Endothelial cell of umbilical vein (primary cell): ENCODE results near the gene DPH2. TPM values are rescaled to one million over a fixed set of nuclear protein-coding genes. Genes with fewer than 3 reads are reported as not detected.

Experiments used
- BruUV-seq: library from RNA; stranded (reverse); fragments of 400-500 nt; replicated peaks from 2 replicates; lab custom pipeline; 2021; lab: Mats Ljungman, UMichigan
- CTCF ChIA-PET: fragments of 300-600, 350-600 bp; sonication (Branson Sonifier 250); formaldehyde crosslinking; loops from one replicate; lab custom pipeline; 2021; ENCODE audit warnings: antibody characterized with exemption, inconsistent platforms; lab: Charles Lee
- POLR2A ChIA-PET: fragments of 300-600, 350-600 bp; sonication (Branson Sonifier 250); formaldehyde crosslinking; loops from one replicate; lab custom pipeline; 2021; ENCODE audit warnings: antibody characterized with exemption, inconsistent platforms; lab: Charles Lee
- DNase-seq: peaks from one replicate; pipeline ENCODE4 v3.0.0-alpha.2; 2011; ENCODE audit warnings: low read depth, low spot score
- FAIRE-seq: peaks from 2 replicates; lab custom pipeline; 2011; peaks lifted over from hg19 to GRCh38; lab: Jason Lieb, UNC
- H2AFZ ChIP-seq: 2 replicates; pipeline ENCODE4 v1.6.0; 2012; ENCODE audit warnings: low read depth, low read length, control low read depth, inconsistent platforms
- H3K27ac ChIP-seq: 2 replicates; pipeline ENCODE4 v1.5.1; 2011; ENCODE audit warnings: low read depth, mild to moderate bottlenecking, control low read depth, low read length, moderate library complexity; ENCODE audit not compliant: insufficient read depth
- H3K27me3 ChIP-seq, 2 experiments: 2 replicates each; pipeline versions ENCODE4 v1.6.0 to v1.6.1; 2011; ENCODE audit warnings: low read length in 2 of 2, mixed read lengths in 1 of 2; ENCODE audit not compliant: control insufficient read depth in 2 of 2, insufficient read depth in 2 of 2
- H3K36me3 ChIP-seq, 2 experiments: 2 replicates in 1 of 2; 3 replicates in 1 of 2; pipeline ENCODE4 v1.5.1; 2011; ENCODE audit warnings: low read length in 2 of 2, mild to moderate bottlenecking in 1 of 2, moderate library complexity in 1 of 2; ENCODE audit not compliant: control insufficient read depth in 2 of 2, insufficient read depth in 2 of 2; ENCODE audit errors: extremely low read depth in 1 of 2
- H3K4me1 ChIP-seq: 3 replicates; pipeline ENCODE4 v1.5.1; 2011; ENCODE audit warnings: mild to moderate bottlenecking, low read length; ENCODE audit not compliant: control insufficient read depth, insufficient read depth; ENCODE audit errors: extremely low read depth
- H3K4me2 ChIP-seq: 2 replicates; pipeline ENCODE4 v1.6.1; 2011; ENCODE audit warnings: low read length, control low read depth, mixed read lengths; ENCODE audit not compliant: insufficient read depth
- H3K4me3 ChIP-seq, 3 experiments: fragments of 200-600 bp in 1 of 3; sonication (generic), shearing (Covaris generic) in 1 of 3; replicated peaks in 1 of 3; 2 replicates each; pipeline ENCODE4 v1.5.1; 2011 to 2016; ENCODE audit warnings: control low read depth in 3 of 3, low read length in 3 of 3, mild to moderate bottlenecking in 2 of 3, inconsistent platforms in 1 of 3, low read depth in 1 of 3, moderate library complexity in 1 of 3; ENCODE audit not compliant: insufficient read depth in 1 of 3
- H3K79me2 ChIP-seq: 2 replicates; pipeline ENCODE4 v1.6.0; 2012; ENCODE audit warnings: low read length, inconsistent platforms; ENCODE audit not compliant: control insufficient read depth, insufficient read depth
- H3K9ac ChIP-seq: replicated peaks from 2 replicates; pipeline ENCODE3; 2011; ENCODE audit warnings: low read length, control low read depth; ENCODE audit not compliant: insufficient read depth; ENCODE audit errors: extremely low read depth
- H3K9me1 ChIP-seq: replicated peaks from 3 replicates; pipeline ENCODE4 v1.6.0; 2011; ENCODE audit warnings: mild to moderate bottlenecking, low read length; ENCODE audit not compliant: control insufficient read depth, insufficient read depth; ENCODE audit errors: extremely low read depth
- H3K9me3 ChIP-seq: replicated peaks from 2 replicates; pipeline ENCODE4 v1.5.1; 2012; ENCODE audit warnings: low read length, inconsistent platforms; ENCODE audit not compliant: control insufficient read depth, insufficient read depth
- H4K20me1 ChIP-seq: replicated peaks from 2 replicates; pipeline ENCODE3; 2011; ENCODE audit warnings: mild to moderate bottlenecking, low read length; ENCODE audit not compliant: control insufficient read depth, insufficient read depth; ENCODE audit errors: extremely low read depth
- CTCF ChIP-seq, 2 donors: IDR thresholded peaks; 1 replicate in 1 of 2; 2 replicates in 1 of 2; pipeline ENCODE4 v1.5.1; 2011; ENCODE audit warnings: low read length in 2 of 2, mild to moderate bottlenecking in 2 of 2, moderate library complexity in 2 of 2, control low read depth in 1 of 2, inconsistent platforms in 1 of 2, low read depth in 1 of 2; ENCODE audit not compliant: insufficient read depth in 1 of 2; ENCODE audit errors: extremely low read depth in 1 of 2
- EZH2 ChIP-seq: IDR thresholded peaks from 2 replicates; pipeline ENCODE4 v1.6.1; 2012; ENCODE audit warnings: borderline replicate concordance, low read depth, mild to moderate bottlenecking, moderate library complexity, low read length, inconsistent platforms; ENCODE audit not compliant: severe bottlenecking
- FOS ChIP-seq: IDR thresholded peaks from 2 replicates; pipeline ENCODE4 v1.6.1; 2011; ENCODE audit warnings: mild to moderate bottlenecking, low read length, moderate library complexity, borderline replicate concordance; ENCODE audit not compliant: insufficient read depth
- GATA2 ChIP-seq: IDR thresholded peaks from 2 replicates; pipeline ENCODE4 v1.7.0; 2011; ENCODE audit warnings: low read depth, mild to moderate bottlenecking, moderate library complexity, mixed read lengths, low read length; ENCODE audit not compliant: insufficient read length, insufficient read depth
- JUN ChIP-seq: IDR thresholded peaks from 2 replicates; pipeline ENCODE4 v1.6.1; 2011; ENCODE audit warnings: borderline replicate concordance, low read depth; ENCODE audit not compliant: insufficient read length, insufficient read depth
- MAX ChIP-seq: IDR thresholded peaks from 2 replicates; pipeline ENCODE4 v1.6.1; 2011; ENCODE audit not compliant: insufficient read depth, insufficient read length
- MYC ChIP-seq: IDR thresholded peaks from one replicate; pipeline ENCODE4 v1.6.1; 2011; ENCODE audit warnings: mild to moderate bottlenecking, low read depth, low read length
- POLR2A ChIP-seq: IDR thresholded peaks from 2 replicates; pipeline ENCODE4 v1.6.1; 2012; ENCODE audit warnings: low read depth, mild to moderate bottlenecking, control low read depth, low read length
- POLR2AphosphoS5 ChIP-seq: IDR thresholded peaks from 2 replicates; pipeline ENCODE4 v1.6.1; 2012; ENCODE audit warnings: low read depth, mild to moderate bottlenecking, control low read depth, low read length, moderate library complexity; ENCODE audit not compliant: insufficient read depth
- dilution Hi-C: fragments of 300-500 bp; cut with MboI; formaldehyde crosslinking; loops from one replicate; pipeline ENCODE4 v1.15.0; 2019; ENCODE audit warnings: low sequenced_read_pairs; ENCODE audit not compliant: extremely low pct_ligation_motif_present
- intact Hi-C: fragments of 100-400 bp; cut with micrococcal nuclease; formaldehyde crosslinking; loops from one replicate; pipeline ENCODE4 v1.10.0; 2022
- polyA plus RNA-seq, 4 experiments: library from polyadenylated mRNA; depleted of rRNA in 3 of 4; stranded (reverse) in 3 of 4; unstranded in 1 of 4; fragments of >200 nt; gene quantifications; 2 replicates each; pipeline versions ENCODE4 v1.2.1 to v1.2.3, GENCODE V29; 2011 to 2012; ENCODE audit warnings: missing spikeins in 1 of 4
- total RNA-seq: library from RNA; stranded (reverse); gene quantifications from 2 replicates; pipeline ENCODE4 v1.2.3, GENCODE V29; 2021

The DPH2 gene
- total and polyA plus RNA-seq, 2 donors (not counting 3 experiments of a cell fraction or from before 2014, with no cell fraction given), result 28.1 to 59.1 TPM

- Histone ChIP-seq H3K4me3 (no peak overlapping the region), H3K4me1 (no peaks in the 10 kb centered on the region), H3K9ac (no peak overlapping the region), H3K4me2 (no peak overlapping the region), H3K9me1 (no peaks in the 10 kb centered on the region), H3K9me3 (no peaks in the 10 kb centered on the region), H3K27ac (no peak overlapping the region), H3K27me3 (no peaks in the 10 kb centered on the region), H2AFZ (no peak overlapping the region), H3K79me2 (no peaks in the 10 kb centered on the region), H3K36me3 (no peaks in the 10 kb centered on the region), H4K20me1 (no peaks in the 10 kb centered on the region)
- POLR2A ChIA-PET, result no interaction called here
- TF ChIP-seq POLR2A (no peak), MYC (no peak), CTCF (IDR thresholded peaks at IDR 0.05; ENCODE audit: extremely low read depth in 1 of 2, insufficient read depth in 1 of 2, low read depth in 1 of 2, low read length in 2 of 2) (no peak), EZH2 (no peak), POLR2AphosphoS5 (no peak), MAX (no peak), JUN (no peak), GATA2 (no peak), FOS (no peak)
- FAIRE-seq (no peak), DNase-seq (no peak)
- intact Hi-C loops, result loop anchor here (10.0 kb wide), 1 partner anchor 213 kb away; the partner anchor contains the start of gene DMAP1
- BruUV-seq, result no TSS peak
- dilution Hi-C loops, result no loop called here
- CTCF ChIA-PET, result interaction anchor here (1.1 to 4.5 kb wide), 7 partner anchors 9 to 239 kb away, joined by 3 to 21 read pairs (median 4); no protein-coding TSS in a partner anchor
Observed at GRCh38 chr1:44002165-44002564, 32.4 kb downstream of the DPH2 start.
